GM12864 (cell line): ENCODE data around the gene PDE4B.

Experiments used
- DNase-seq: peaks from one replicate; pipeline ENCODE4 v3.0.0-alpha.2; 2011; ENCODE audit warnings: low read depth
- H3K4me3 ChIP-seq: 2 replicates; pipeline ENCODE4 v1.5.1; 2011; ENCODE audit warnings: mild to moderate bottlenecking, low read depth, low read length, control low read depth
- TF ChIP-seq, protein P1 (sequence below): IDR thresholded peaks from 2 replicates; pipeline ENCODE4 v1.5.1; 2011; ENCODE audit warnings: low read depth, mild to moderate bottlenecking, moderate library complexity, low read length, control low read depth, inconsistent platforms; ENCODE audit errors: missing control alignments

PDE4B gene

GRCh38 chr1:65812065-65812464, 19.4 kb downstream of the PDE4B start:
- TF ChIP-seq, protein P1, sequence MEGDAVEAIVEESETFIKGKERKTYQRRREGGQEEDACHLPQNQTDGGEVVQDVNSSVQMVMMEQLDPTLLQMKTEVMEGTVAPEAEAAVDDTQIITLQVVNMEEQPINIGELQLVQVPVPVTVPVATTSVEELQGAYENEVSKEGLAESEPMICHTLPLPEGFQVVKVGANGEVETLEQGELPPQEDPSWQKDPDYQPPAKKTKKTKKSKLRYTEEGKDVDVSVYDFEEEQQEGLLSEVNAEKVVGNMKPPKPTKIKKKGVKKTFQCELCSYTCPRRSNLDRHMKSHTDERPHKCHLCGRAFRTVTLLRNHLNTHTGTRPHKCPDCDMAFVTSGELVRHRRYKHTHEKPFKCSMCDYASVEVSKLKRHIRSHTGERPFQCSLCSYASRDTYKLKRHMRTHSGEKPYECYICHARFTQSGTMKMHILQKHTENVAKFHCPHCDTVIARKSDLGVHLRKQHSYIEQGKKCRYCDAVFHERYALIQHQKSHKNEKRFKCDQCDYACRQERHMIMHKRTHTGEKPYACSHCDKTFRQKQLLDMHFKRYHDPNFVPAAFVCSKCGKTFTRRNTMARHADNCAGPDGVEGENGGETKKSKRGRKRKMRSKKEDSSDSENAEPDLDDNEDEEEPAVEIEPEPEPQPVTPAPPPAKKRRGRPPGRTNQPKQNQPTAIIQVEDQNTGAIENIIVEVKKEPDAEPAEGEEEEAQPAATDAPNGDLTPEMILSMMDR = no peak
- no peak overlapping the region for H3K4me3 ChIP-seq
- DNase-seq = peak; percentile 96

DNA sequence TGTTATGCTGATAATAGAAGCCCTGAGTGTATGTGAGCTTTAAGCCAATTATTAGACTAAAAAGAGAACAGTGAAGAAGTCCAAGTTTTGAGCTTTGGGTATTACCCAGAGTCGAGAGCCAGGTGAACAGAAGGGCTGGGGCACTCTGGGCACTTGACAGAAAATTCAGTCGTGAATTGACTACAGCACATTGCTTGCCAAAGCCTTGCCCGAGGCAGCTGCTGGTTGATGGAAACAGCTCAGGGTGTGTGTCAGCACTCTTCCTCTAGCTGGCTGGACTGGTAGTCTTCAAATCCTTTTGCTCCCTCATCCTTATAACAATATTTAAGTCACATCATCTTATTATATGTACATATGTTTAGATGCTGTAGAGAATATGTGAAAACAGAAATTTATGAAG, 21.3 kb downstream of the PDE4B start:
- H3K4me3 ChIP-seq = no peak overlapping the region
- TF ChIP-seq, protein P1 = no peak
- DNase-seq = peak; percentile 8

- no peak for DNase-seq
- TF ChIP-seq, protein P1 = no peak
- H3K4me3 ChIP-seq = no peak overlapping the region
Observed at GRCh38 chr1:65814752-65815151, 22.1 kb downstream of the PDE4B start.

DNA sequence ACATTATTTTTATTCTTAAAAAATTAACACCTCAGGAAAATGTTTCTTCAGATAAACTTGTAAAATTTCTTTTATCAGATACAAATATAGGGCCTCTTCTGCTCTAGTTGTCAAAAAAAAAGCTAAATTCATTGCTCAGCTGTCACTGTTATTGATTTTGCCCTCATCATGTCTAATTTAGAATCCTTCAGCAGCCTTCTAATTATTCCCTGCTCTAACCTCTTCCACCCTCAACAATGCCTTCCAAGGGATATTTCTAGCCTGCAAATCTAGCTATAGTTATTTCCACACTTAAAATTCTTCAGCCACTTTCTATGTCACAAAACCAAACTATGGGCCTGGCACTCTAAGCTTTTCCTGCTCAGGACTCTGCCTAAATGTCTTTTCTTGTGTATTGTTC, 25.2 kb downstream of the PDE4B start:
- TF ChIP-seq, protein P1 = no peak
- H3K4me3 ChIP-seq = no peak overlapping the region
- no peak for DNase-seq

- no peak overlapping the region for H3K4me3 ChIP-seq
- TF ChIP-seq, protein P1 = no peak
- DNase-seq = no peak
Observed at GRCh38 chr1:65818966-65819365, 26.3 kb downstream of the PDE4B start.

GRCh38 chr1:65820983-65821382, 28.3 kb downstream of the PDE4B start:
- DNase-seq = no peak
- H3K4me3 ChIP-seq = no peak overlapping the region
- TF ChIP-seq, protein P1 = no peak

GRCh38 chr1:65821386-65821785, 28.7 kb downstream of the PDE4B start:
- no peak overlapping the region for H3K4me3 ChIP-seq
- TF ChIP-seq, protein P1 = no peak
- no peak for DNase-seq
